Fibroblast of pulmonary artery (primary cell): Measurements from ENCODE around the gene ELN.

Source experiments
- DNase-seq: peaks from one replicate; pipeline ENCODE4 v3.0.0-alpha.2; 2010; ENCODE audit warnings: low read depth
- H3K4me3 ChIP-seq: replicated peaks from 2 replicates; pipeline ENCODE4 v1.5.1; 2011; ENCODE audit warnings: low read depth, mild to moderate bottlenecking, control low read depth, low read length, moderate library complexity
- CTCF ChIP-seq: IDR thresholded peaks from 2 replicates; pipeline ENCODE4 v1.5.1; 2011; ENCODE audit warnings: mild to moderate bottlenecking, control low read depth, low read length, inconsistent platforms; ENCODE audit errors: missing control alignments

Gene ELN

GRCh38 chr7:74056096-74056915 lies 28.3 kb downstream of the ELN start:
- DNase-seq, result no peak
- TF ChIP-seq CTCF, result no peak
- no peak overlapping the region for H3K4me3 ChIP-seq

GRCh38 chr7:74057216-74057925 lies 29.4 kb downstream of the ELN start:
- DNase-seq, result no peak
- TF ChIP-seq CTCF, result no peak
- H3K4me3 ChIP-seq, result no peak overlapping the region

GRCh38 chr7:74057987-74058386 lies 30.0 kb downstream of the ELN start:
- no peak for TF ChIP-seq CTCF
- no peak overlapping the region for H3K4me3 ChIP-seq
- DNase-seq, result no peak

- H3K4me3 ChIP-seq, result no peak overlapping the region
- no peak for DNase-seq
- TF ChIP-seq CTCF, result no peak
These were observed 30.5 kb downstream of the ELN start for GRCh38 chr7:74058486-74058885.

GRCh38 chr7:74059037-74059436 lies 31.1 kb downstream of the ELN start:
- no peak overlapping the region for H3K4me3 ChIP-seq
- no peak for TF ChIP-seq CTCF
- DNase-seq, result no peak

- H3K4me3 ChIP-seq, result no peak overlapping the region
- TF ChIP-seq CTCF, result no peak
- no peak for DNase-seq
These were observed 32.0 kb downstream of the ELN start for GRCh38 chr7:74059681-74060588.
